ENCODE results near the gene CRELD2. TPM values are rescaled to one million over a fixed set of nuclear protein-coding genes. Genes with fewer than 3 reads are reported as not detected.
A peak's percentile ranks its signal among the peaks of the same experiment; 100 is the strongest.

The CRELD2 gene
- total and polyA plus RNA-seq, 3 experiments from 2014 or later, result 49.4 to 53.2 (median 50.7) TPM

DNA sequence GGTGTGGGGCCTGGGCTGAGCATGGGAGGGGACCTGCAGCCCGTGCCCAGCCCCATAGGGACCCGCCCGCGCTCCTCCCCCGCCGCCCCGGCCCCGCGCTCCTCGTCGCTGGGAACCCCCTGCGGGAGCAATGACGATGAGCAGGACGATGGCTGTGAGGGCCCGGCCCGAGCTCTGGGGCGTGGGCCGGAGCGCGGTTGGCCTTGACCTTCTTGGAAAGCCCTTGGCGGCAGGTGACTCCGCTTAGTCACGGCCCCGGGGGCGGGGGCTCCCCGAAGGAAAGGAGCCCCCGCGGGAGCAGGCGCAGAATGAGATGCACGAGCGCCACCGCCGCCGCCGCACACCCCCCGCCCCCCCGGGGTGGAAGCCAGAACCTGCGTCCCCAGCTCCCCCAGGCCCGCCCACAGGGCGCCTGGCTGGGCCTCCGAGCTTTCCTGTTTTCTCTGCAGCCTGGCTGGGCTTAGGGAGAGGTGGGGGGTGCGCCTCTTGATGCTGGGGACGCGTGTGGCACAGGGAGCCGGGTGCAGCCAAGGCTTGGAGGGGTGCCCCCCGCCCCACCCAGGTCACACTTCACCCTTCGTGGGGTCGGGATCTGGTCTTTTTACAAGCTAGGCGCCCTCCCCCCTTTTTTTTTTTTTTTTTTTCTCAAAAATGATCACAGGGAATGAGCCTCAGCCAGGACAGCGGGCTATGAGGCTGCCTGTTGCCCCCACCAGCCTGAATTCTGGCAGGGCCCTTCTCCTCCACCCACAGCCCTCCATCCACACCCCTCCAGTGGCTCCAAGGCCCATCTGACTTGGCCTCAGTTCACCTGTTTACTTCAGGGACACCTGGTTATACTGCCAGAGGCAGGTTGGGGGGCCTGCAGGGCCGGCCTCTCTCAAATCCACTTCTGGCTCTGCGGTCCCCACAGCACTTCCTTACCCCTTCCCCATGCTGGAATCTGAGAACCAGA is 17.9 kb downstream of the CRELD2 start:
- H3K4me1 ChIP-seq (ENCODE audit: insufficient read depth, low read length), result peaks cover 20% of the 10 kb centered on the region
- no peaks in the 10 kb centered on the region for H3K36me3 Mint-ChIP-seq
- POLR2A ChIA-PET, result interaction anchor here (0.5 to 1.4 kb wide), 6 partner anchors 20 to 85 kb away, joined by 3 to 8 read pairs (median 4); partner anchors contain the start of gene PIM3

DNA sequence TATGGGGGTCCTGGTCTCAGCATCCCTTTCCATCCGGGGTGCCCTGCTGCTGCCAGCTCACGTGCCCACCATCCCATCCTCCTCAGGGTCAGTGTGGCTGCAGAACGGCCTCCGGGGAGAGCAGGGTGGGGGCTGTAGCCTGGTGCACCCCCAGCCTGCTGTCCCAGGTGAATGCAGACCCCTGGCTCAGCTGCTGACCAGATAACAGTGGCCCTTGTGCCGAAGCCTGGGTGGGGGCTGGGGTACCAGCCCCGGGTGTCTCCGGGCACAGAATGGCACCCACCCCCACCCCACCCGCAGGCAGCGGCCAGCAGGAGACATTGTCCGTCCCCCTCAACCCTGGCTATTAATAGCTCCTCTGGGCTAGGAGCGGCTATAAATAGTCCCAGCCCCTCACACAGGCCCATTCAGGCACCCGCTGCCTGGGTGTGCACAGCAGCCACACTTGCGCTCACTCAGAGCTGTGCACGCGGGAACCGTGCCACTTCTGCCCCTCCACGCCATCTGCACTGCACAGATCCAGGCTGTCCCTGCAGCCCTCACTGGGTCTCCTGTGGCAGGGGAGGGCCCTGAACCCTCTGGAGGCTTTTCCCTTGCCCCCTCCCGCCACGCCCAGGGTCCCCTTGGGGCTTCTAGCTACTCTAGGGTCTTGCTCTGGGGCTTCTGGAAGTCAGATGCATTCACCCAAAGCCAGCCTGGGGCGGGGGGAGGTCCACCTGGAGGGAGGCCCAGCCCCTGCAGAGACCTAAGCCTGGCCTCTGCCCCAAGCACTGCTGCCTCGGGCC is 18.7 kb downstream of the CRELD2 start:
- Mint-ChIP-seq H3K36me3 (no peaks in the 10 kb centered on the region), H3K27ac (peak overlapping the region; percentile 59 to 94 (median 86)), H3K4me1 (peaks cover 5 to 17% (median 8%) of the 10 kb centered on the region in 3 donors), H3K27me3 (no peaks in the 10 kb centered on the region), H3K4me3 (peak overlapping the region; percentile 43 to 90 (median 59)), H3K9me3 (no peaks in the 10 kb centered on the region)
- no peaks in the 10 kb centered on the region for H3K9me3 ChIP-seq (ENCODE audit: low read length)
- ChIA-PET CTCF (interaction anchor here (1.2 to 1.4 kb wide), 2 partner anchors 56 to 99 kb away, joined by 3 to 5 read pairs; no protein-coding TSS in a partner anchor), POLR2A (interaction anchor here (0.5 to 1.4 kb wide), 3 partner anchors 19 to 86 kb away, joined by 3 to 8 read pairs (median 4); no protein-coding TSS in a partner anchor)
- peaks cover 16% of the 10 kb centered on the region for H3K4me1 ChIP-seq (ENCODE audit: insufficient read depth, low read length)
- no peaks in the 10 kb centered on the region for H3K27me3 ChIP-seq (ENCODE audit: insufficient read depth, low read length, poor library complexity, severe bottlenecking)
- no peak for DNase-seq
- peak overlapping the region; percentile 57 for H3K27ac ChIP-seq (ENCODE audit: low read depth, low read length)
- peak overlapping the region; percentile 32 for H3K4me3 ChIP-seq (ENCODE audit: low read length)
- no peaks in the 10 kb centered on the region for H3K36me3 ChIP-seq (ENCODE audit: insufficient read depth, low read length)

More for the DNA sequence above, 17.9 kb downstream of the CRELD2 start:
- peak overlapping the region; percentile 54 to 90 (median 61) for H3K4me3 Mint-ChIP-seq
- no peaks in the 10 kb centered on the region for H3K9me3 ChIP-seq (ENCODE audit: low read length)
- peak overlapping the region; percentile 59 to 94 (median 86) for H3K27ac Mint-ChIP-seq
- H3K27ac ChIP-seq (ENCODE audit: low read depth, low read length), result peak overlapping the region; percentile 57
- H3K9me3 Mint-ChIP-seq, result no peaks in the 10 kb centered on the region
- CTCF ChIA-PET, result interaction anchor here (0.9 to 1.4 kb wide), 6 partner anchors 8 to 127 kb away, joined by 3 to 5 read pairs (median 4); no protein-coding TSS in a partner anchor
- H3K4me1 Mint-ChIP-seq, result peaks cover 6 to 22% (median 9%) of the 10 kb centered on the region in 3 donors
- H3K27me3 Mint-ChIP-seq, result no peaks in the 10 kb centered on the region
- H3K4me3 ChIP-seq (ENCODE audit: low read length), result peak overlapping the region; percentile 32
- H3K36me3 ChIP-seq (ENCODE audit: insufficient read depth, low read length), result no peaks in the 10 kb centered on the region
- DNase-seq, result peak; percentile 84 to 93 (median 87)
- no peaks in the 10 kb centered on the region for H3K27me3 ChIP-seq (ENCODE audit: insufficient read depth, low read length, poor library complexity, severe bottlenecking)

DNA sequence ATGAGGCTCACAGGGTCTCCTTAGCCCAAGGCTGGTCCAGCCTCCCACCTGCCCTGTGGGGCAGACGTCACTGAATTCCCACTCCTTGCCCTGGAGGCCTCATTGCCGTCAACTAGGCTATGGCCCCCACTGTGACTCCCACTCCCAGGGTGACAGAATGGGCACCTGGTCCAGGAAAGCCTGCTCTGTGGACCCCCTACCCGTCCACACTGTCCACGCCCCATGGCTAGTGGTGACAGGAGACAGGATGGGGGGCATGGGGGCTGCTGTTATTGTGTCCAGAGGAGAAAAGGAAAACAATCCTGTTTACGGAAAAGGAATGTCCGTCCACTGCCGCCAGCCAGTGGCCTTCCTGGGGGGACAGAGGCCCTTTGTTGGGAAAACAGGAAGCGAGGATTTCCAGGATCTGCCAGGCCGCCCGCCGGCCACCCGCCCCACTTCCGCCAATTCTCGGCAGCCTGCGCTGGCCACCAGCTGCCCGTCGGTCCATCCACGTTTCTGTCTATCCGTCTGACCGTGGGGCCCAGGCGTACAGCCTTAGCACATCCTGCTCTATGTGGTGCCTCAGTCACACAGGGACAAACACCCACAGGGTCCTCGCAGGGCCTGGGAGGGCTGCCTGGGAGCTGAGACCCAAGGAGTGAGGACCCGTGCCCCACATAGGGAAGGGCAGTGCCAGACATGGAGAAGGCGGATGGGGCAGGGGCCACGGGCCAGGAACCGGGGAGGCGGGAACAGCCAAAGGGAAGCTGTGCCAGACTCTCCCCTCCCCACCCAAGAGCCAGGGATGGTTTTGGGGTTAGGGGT is 19.5 kb downstream of the CRELD2 start:
- peaks cover 4 to 16% (median 8%) of the 10 kb centered on the region in 3 donors for H3K4me1 Mint-ChIP-seq
- peak overlapping the region in 1 of 7 donors; percentile 26 for H3K4me3 Mint-ChIP-seq
- no peaks in the 10 kb centered on the region for H3K9me3 Mint-ChIP-seq
- Histone ChIP-seq H3K4me3 (ENCODE audit: low read length) (no peak overlapping the region), H3K27ac (ENCODE audit: low read depth, low read length) (no peak overlapping the region), H3K9me3 (ENCODE audit: low read length) (no peaks in the 10 kb centered on the region), H3K36me3 (ENCODE audit: insufficient read depth, low read length) (no peaks in the 10 kb centered on the region), H3K27me3 (ENCODE audit: insufficient read depth, low read length, poor library complexity, severe bottlenecking) (no peaks in the 10 kb centered on the region), H3K4me1 (ENCODE audit: insufficient read depth, low read length) (peaks cover 16% of the 10 kb centered on the region)
- no peaks in the 10 kb centered on the region for H3K27me3 Mint-ChIP-seq
- peak overlapping the region in 6 of 8 donors; percentile 45 to 84 (median 63) for H3K27ac Mint-ChIP-seq
- ChIA-PET POLR2A (no interaction called here), CTCF (no interaction called here)
- no peaks in the 10 kb centered on the region for H3K36me3 Mint-ChIP-seq
- DNase-seq, result no peak

DNA sequence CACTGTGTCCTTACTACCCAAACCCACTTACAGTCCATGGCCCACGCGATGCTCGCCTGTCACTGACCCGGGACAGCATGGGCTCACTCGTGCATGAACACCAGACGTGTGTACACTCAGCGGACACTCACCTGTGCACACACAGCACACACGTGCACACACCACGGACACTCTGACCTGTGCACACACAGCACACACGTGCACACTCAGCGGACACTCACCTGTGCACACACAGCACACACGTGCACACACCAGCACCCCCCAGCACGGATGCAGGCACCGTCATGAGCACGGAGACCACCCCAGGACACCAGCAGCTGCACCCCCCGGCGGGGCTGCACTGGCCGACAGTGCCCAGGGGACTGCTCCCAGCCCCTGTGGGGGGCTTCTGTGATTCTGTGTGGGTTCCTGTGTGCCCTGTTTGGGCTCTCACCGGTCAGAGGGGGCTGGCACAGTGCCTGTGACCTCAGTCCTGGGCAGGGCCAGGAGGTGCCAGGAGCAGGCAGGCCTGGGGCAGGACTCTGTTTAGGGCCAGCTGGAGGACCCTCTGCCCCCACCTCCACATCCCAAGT is 20.2 kb downstream of the CRELD2 start:
- Mint-ChIP-seq H3K9me3 (no peaks in the 10 kb centered on the region), H3K4me3 (no peak overlapping the region), H3K4me1 (peaks cover 0 to 11% (median 4%) of the 10 kb centered on the region in 3 donors), H3K27me3 (no peaks in the 10 kb centered on the region), H3K36me3 (no peaks in the 10 kb centered on the region), H3K27ac (peak overlapping the region in 2 of 8 donors; percentile 23 to 62)
- peaks cover 16% of the 10 kb centered on the region for H3K4me1 ChIP-seq (ENCODE audit: insufficient read depth, low read length)
- ChIA-PET POLR2A (no interaction called here), CTCF (no interaction called here)
- H3K4me3 ChIP-seq (ENCODE audit: low read length), result no peak overlapping the region
- no peaks in the 10 kb centered on the region for H3K27me3 ChIP-seq (ENCODE audit: insufficient read depth, low read length, poor library complexity, severe bottlenecking)
- no peaks in the 10 kb centered on the region for H3K9me3 ChIP-seq (ENCODE audit: low read length)
- H3K36me3 ChIP-seq (ENCODE audit: insufficient read depth, low read length), result no peaks in the 10 kb centered on the region
- no peak overlapping the region for H3K27ac ChIP-seq (ENCODE audit: low read depth, low read length)
- DNase-seq, result no peak

- Mint-ChIP-seq H3K36me3 (no peaks in the 10 kb centered on the region), H3K27ac (peak overlapping the region in 3 of 8 donors; percentile 26 to 56 (median 35)), H3K9me3 (no peaks in the 10 kb centered on the region), H3K4me1 (peaks cover 10 to 18% (median 12%) of the 10 kb centered on the region in 3 donors), H3K27me3 (no peaks in the 10 kb centered on the region), H3K4me3 (no peak overlapping the region)
- H3K27ac ChIP-seq (ENCODE audit: low read depth, low read length), result no peak overlapping the region
- no peaks in the 10 kb centered on the region for H3K27me3 ChIP-seq (ENCODE audit: insufficient read depth, low read length, poor library complexity, severe bottlenecking)
- H3K4me1 ChIP-seq (ENCODE audit: insufficient read depth, low read length), result peaks cover 19% of the 10 kb centered on the region
- no peak for DNase-seq
- CTCF ChIA-PET, result no interaction called here
- no peaks in the 10 kb centered on the region for H3K36me3 ChIP-seq (ENCODE audit: insufficient read depth, low read length)
- no peak overlapping the region for H3K4me3 ChIP-seq (ENCODE audit: low read length)
- no peaks in the 10 kb centered on the region for H3K9me3 ChIP-seq (ENCODE audit: low read length)
- POLR2A ChIA-PET, result no interaction called here
Observed at GRCh38 chr22:49941507-49942316, 23.3 kb downstream of the CRELD2 start.

GRCh38 chr22:49942565-49943404 is 24.4 kb downstream of the CRELD2 start:
- no peak overlapping the region for H3K4me3 ChIP-seq (ENCODE audit: low read length)
- DNase-seq, result no peak
- Mint-ChIP-seq H3K4me1 (peaks cover 9 to 13% (median 12%) of the 10 kb centered on the region in 3 donors), H3K27me3 (no peaks in the 10 kb centered on the region), H3K9me3 (no peaks in the 10 kb centered on the region), H3K4me3 (no peak overlapping the region), H3K36me3 (no peaks in the 10 kb centered on the region), H3K27ac (no peak overlapping the region)
- H3K4me1 ChIP-seq (ENCODE audit: insufficient read depth, low read length), result peaks cover 16% of the 10 kb centered on the region
- H3K9me3 ChIP-seq (ENCODE audit: low read length), result no peaks in the 10 kb centered on the region
- H3K27me3 ChIP-seq (ENCODE audit: insufficient read depth, low read length, poor library complexity, severe bottlenecking), result no peaks in the 10 kb centered on the region
- ChIA-PET CTCF (interaction anchor here (1.6 kb wide), 1 partner anchor 10 kb away, joined by 3 read pairs; no protein-coding TSS in a partner anchor), POLR2A (interaction anchor here (0.5 kb wide), 1 partner anchor 62 kb away, joined by 3 read pairs; no protein-coding TSS in a partner anchor)
- no peak overlapping the region for H3K27ac ChIP-seq (ENCODE audit: low read depth, low read length)
- H3K36me3 ChIP-seq (ENCODE audit: insufficient read depth, low read length), result no peaks in the 10 kb centered on the region

All from CD8-positive, alpha-beta memory T cell (primary cell).